ENCODE measurements around the gene VARS2. TPM values are rescaled to one million over a fixed set of nuclear protein-coding genes. Genes with fewer than 3 reads are reported as not detected.
"Not testable (repeated sequence)": the region's sequence is repeated elsewhere in the genome, so short reads cannot be mapped to it uniquely, and the experiment has no call there.

Gene VARS2
- total RNA-seq, 4 donors from 2014 or later, result 24.2 to 40.0 (median 31.1) TPM

- DNase-seq, result peak in 2 of 3 donors; percentile 66 to 76
- Histone ChIP-seq H3K36me3 (peaks cover 0 to 50% (median 0%) of the 10 kb centered on the region in 3 donors), H3K4me3 (no peak overlapping the region), H3K4me1 (no peaks in the 10 kb centered on the region), H3K27me3 (no peaks in the 10 kb centered on the region), H3K27ac (peak overlapping the region in 1 of 4 donors; percentile 59), H3K9me3 (peaks cover 0 to 5% (median 0%) of the 10 kb centered on the region in 4 donors)
- TF ChIP-seq POLR2A (IDR thresholded peaks at IDR 0.05), result peak in 1 of 2 donors; percentile 64
- TF ChIP-seq CTCF (IDR thresholded peaks at IDR 0.05), result no peak
Measured at GRCh38 chr6:30926644-30927043, 12.6 kb downstream of the VARS2 start.

- not testable (repeated sequence) for H3K4me1 ChIP-seq, DNase-seq, H3K9me3 ChIP-seq, H3K27ac ChIP-seq, H3K4me3 ChIP-seq, H3K27me3 ChIP-seq
- peaks cover 0 to 46% (median 0%) of the 10 kb centered on the region in 3 donors for H3K36me3 ChIP-seq
Measured at GRCh38 chr6:30927080-30927479, 13.0 kb downstream of the VARS2 start.

GRCh38 chr6:30928677-30929076 is 14.6 kb downstream of the VARS2 start:
- H3K4me3 ChIP-seq, result no peak overlapping the region

GRCh38 chr6:30930506-30930905 is 16.5 kb downstream of the VARS2 start:
- TF ChIP-seq CTCF (IDR thresholded peaks at IDR 0.05) (no peak), POLR2A (IDR thresholded peaks at IDR 0.05) (no peak)
- no peak for DNase-seq
- Histone ChIP-seq H3K36me3 (peaks cover 0 to 14% (median 0%) of the 10 kb centered on the region in 3 donors), H3K4me1 (no peaks in the 10 kb centered on the region), H3K27ac (no peak overlapping the region), H3K27me3 (no peaks in the 10 kb centered on the region), H3K9me3 (peaks cover 0 to 5% (median 0%) of the 10 kb centered on the region in 4 donors), H3K4me3 (no peak overlapping the region)

More at GRCh38 chr6:30928677-30929076, 14.6 kb downstream of the VARS2 start:
- Histone ChIP-seq H3K4me1 (no peaks in the 10 kb centered on the region), H3K27me3 (no peaks in the 10 kb centered on the region), H3K36me3 (peaks cover 0 to 31% (median 0%) of the 10 kb centered on the region in 3 donors), H3K27ac (no peak overlapping the region), H3K9me3 (peaks cover 0 to 5% (median 0%) of the 10 kb centered on the region in 4 donors)
- DNase-seq, result no peak
- TF ChIP-seq POLR2A (IDR thresholded peaks at IDR 0.05), result no peak
- TF ChIP-seq CTCF (IDR thresholded peaks at IDR 0.05), result no peak

GRCh38 chr6:30931272-30931671 is 17.2 kb downstream of the VARS2 start:
- Histone ChIP-seq H3K9me3 (peaks cover 0 to 5% (median 0%) of the 10 kb centered on the region in 4 donors), H3K27me3 (no peaks in the 10 kb centered on the region), H3K4me3 (no peak overlapping the region), H3K27ac (no peak overlapping the region), H3K36me3 (peaks cover 0 to 6% (median 0%) of the 10 kb centered on the region in 3 donors), H3K4me1 (no peaks in the 10 kb centered on the region)
- TF ChIP-seq CTCF (IDR thresholded peaks at IDR 0.05) (no peak), POLR2A (IDR thresholded peaks at IDR 0.05) (no peak)
- DNase-seq, result no peak

- DNase-seq, result no peak
Measured at GRCh38 chr6:30931969-30932645, 18.1 kb downstream of the VARS2 start, which contains the start of gene SFTA2. Gene SFTA2, minus strand, starts transcription at chr6:30932170. Its CDS starts 74 bp downstream, at chr6:30932096.

More at GRCh38 chr6:30931969-30932645, 18.1 kb downstream of the VARS2 start, which contains the start of gene SFTA2:
- H3K4me3 ChIP-seq, result no peak within 1 kb of the TSS
- H3K4me1 ChIP-seq, result no peaks in the 10 kb centered on the region
- TF ChIP-seq POLR2A (IDR thresholded peaks at IDR 0.05), result no peak
- TF ChIP-seq CTCF (IDR thresholded peaks at IDR 0.05), result no peak
- H3K9me3 ChIP-seq, result peaks cover 0 to 5% (median 0%) of the 10 kb centered on the region in 4 donors
- H3K27ac ChIP-seq, result no peak within 1 kb of the TSS
- H3K27me3 ChIP-seq, result no peaks in the 10 kb centered on the region
- H3K36me3 ChIP-seq, result no peaks in the 10 kb centered on the region

Data from Peyer's patch (tissue), 4 donors.